ENCODE measurements around the gene MMP25. TPM values are rescaled to one million over a fixed set of nuclear protein-coding genes. Genes with fewer than 3 reads are reported as not detected.

The MMP25 gene
- total RNA-seq, 1 donor from 2014 or later, result 0.19 TPM

- H3K9me3 Mint-ChIP-seq (ENCODE audit: low read depth), result no peaks in the 10 kb centered on the region
- peak overlapping the region; percentile 74 for H3K27ac Mint-ChIP-seq
- peak; percentile 95 for DNase-seq (ENCODE audit: low spot score, unreplicated experiment)
- H3K27me3 Mint-ChIP-seq, result no peaks in the 10 kb centered on the region
- peaks cover 28% of the 10 kb centered on the region for H3K4me1 Mint-ChIP-seq (ENCODE audit: low read depth)
- TF ChIP-seq, protein P1, sequence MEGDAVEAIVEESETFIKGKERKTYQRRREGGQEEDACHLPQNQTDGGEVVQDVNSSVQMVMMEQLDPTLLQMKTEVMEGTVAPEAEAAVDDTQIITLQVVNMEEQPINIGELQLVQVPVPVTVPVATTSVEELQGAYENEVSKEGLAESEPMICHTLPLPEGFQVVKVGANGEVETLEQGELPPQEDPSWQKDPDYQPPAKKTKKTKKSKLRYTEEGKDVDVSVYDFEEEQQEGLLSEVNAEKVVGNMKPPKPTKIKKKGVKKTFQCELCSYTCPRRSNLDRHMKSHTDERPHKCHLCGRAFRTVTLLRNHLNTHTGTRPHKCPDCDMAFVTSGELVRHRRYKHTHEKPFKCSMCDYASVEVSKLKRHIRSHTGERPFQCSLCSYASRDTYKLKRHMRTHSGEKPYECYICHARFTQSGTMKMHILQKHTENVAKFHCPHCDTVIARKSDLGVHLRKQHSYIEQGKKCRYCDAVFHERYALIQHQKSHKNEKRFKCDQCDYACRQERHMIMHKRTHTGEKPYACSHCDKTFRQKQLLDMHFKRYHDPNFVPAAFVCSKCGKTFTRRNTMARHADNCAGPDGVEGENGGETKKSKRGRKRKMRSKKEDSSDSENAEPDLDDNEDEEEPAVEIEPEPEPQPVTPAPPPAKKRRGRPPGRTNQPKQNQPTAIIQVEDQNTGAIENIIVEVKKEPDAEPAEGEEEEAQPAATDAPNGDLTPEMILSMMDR (IDR thresholded peaks at IDR 0.05; ENCODE audit: unreplicated experiment), result peak; percentile 49
- H3K36me3 Mint-ChIP-seq (ENCODE audit: insufficient read depth), result peaks cover 1% of the 10 kb centered on the region
- H3K4me3 Mint-ChIP-seq (ENCODE audit: low read depth), result peak overlapping the region; percentile 67
Observed at GRCh38 chr16:3003582-3004270, 42.6 kb upstream of the MMP25 start.

GRCh38 chr16:3004319-3004718 lies 42.0 kb upstream of the MMP25 start:
- no peaks in the 10 kb centered on the region for H3K9me3 Mint-ChIP-seq (ENCODE audit: low read depth)
- peak overlapping the region; percentile 83 for H3K4me3 Mint-ChIP-seq (ENCODE audit: low read depth)
- H3K27me3 Mint-ChIP-seq, result no peaks in the 10 kb centered on the region
- H3K27ac Mint-ChIP-seq, result no peak overlapping the region
- DNase-seq (ENCODE audit: low spot score, unreplicated experiment), result no peak
- peaks cover 1% of the 10 kb centered on the region for H3K36me3 Mint-ChIP-seq (ENCODE audit: insufficient read depth)
- TF ChIP-seq, protein P1 (IDR thresholded peaks at IDR 0.05; ENCODE audit: unreplicated experiment), result no peak
- H3K4me1 Mint-ChIP-seq (ENCODE audit: low read depth), result peaks cover 32% of the 10 kb centered on the region

- peak overlapping the region; percentile 83 for H3K4me3 Mint-ChIP-seq (ENCODE audit: low read depth)
- no peak for DNase-seq (ENCODE audit: low spot score, unreplicated experiment)
- H3K4me1 Mint-ChIP-seq (ENCODE audit: low read depth), result peaks cover 36% of the 10 kb centered on the region
- H3K27me3 Mint-ChIP-seq, result no peaks in the 10 kb centered on the region
- H3K27ac Mint-ChIP-seq, result peak overlapping the region; percentile 98
- peaks cover 1% of the 10 kb centered on the region for H3K36me3 Mint-ChIP-seq (ENCODE audit: insufficient read depth)
- H3K9me3 Mint-ChIP-seq (ENCODE audit: low read depth), result no peaks in the 10 kb centered on the region
- TF ChIP-seq, protein P1 (IDR thresholded peaks at IDR 0.05; ENCODE audit: unreplicated experiment), result no peak
Observed at GRCh38 chr16:3004781-3005284, 41.5 kb upstream of the MMP25 start.

DNA sequence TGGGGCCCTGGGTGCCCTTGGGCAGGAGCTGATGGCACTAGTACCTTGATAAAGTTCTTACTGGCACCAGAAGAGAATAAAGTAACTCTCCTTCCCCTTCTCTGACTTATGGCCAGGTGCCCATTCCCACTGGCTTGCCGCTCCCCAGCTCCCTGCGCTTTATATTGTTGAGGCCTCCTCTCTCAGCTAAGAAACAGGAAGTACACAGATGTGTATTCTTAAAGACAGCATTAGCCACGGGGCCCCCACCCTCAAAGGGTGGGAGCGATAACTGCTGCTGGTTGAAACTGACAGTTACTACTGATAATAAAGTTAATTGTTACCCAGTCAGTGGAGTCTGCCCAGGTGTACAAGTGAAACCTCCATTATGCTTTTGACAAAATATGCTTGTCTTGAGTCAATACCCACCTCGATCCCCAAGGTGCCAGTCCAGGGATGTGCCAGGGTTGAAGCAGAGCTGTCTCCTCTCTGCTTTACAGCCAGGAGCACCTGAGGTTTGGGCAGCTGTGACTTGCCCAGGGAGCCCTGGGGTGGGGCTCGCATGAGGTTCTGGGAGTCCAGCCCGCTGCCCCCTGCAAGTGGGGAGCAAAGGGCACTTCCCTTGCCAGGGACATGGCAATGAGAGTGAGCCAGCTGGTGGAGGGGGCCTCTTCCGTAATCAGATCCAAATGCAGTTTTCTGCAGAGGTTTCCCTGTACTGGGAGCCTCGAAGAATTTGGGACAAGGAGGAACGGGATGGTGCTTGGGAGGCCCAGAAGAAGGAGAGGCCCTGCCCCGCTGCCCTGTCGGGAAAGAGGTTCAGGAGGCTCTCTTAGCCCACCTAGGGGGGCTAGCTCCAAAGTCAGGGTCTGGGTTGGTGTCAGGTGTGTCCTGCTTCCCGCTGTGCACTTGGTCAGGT lies 39.1 kb upstream of the MMP25 start:
- Mint-ChIP-seq H3K4me1 (ENCODE audit: low read depth) (peaks cover 43% of the 10 kb centered on the region), H3K36me3 (ENCODE audit: insufficient read depth) (no peaks in the 10 kb centered on the region), H3K4me3 (ENCODE audit: low read depth) (peak overlapping the region; percentile 59), H3K27ac (peak overlapping the region; percentile 97), H3K9me3 (ENCODE audit: low read depth) (no peaks in the 10 kb centered on the region), H3K27me3 (no peaks in the 10 kb centered on the region)
- no peak for DNase-seq (ENCODE audit: low spot score, unreplicated experiment)
- TF ChIP-seq, protein P1 (IDR thresholded peaks at IDR 0.05; ENCODE audit: unreplicated experiment), result no peak

DNA sequence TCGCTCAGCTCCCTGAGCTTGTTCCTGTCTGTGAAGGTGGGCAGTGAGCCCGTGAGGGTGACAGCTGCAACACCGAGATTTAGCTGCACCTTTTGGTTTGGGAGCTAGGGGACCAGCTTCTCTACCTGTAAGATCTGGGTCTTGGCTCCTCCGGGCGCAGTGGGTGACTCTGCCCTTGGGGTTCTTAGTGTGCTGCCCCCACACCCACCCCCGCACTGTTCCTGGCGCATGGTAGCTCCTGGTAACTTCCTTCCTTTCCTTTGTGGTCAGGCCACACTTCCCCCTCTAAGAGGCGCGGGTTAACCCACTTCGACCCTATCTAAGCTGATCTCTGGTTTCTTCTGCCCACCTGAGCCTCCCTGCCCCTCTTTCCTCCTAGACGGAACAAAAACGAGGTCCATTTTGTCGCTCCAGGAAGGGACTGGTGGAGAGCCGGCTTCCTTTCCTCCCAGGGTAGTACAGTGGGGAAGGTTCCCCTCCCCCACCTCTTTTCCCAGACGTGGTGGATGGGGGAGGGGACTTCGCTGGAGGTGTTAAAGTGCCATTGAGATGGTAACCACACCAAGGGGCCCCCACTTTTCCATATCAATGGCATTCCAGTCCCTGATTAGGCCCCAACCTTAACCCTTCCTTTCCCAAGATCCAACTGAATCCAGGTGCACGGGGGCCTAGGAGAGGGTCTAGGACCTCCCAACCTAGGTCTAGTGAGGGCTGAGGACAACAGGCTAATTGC lies 38.2 kb upstream of the MMP25 start:
- Mint-ChIP-seq H3K9me3 (ENCODE audit: low read depth) (no peaks in the 10 kb centered on the region), H3K27me3 (no peaks in the 10 kb centered on the region), H3K4me3 (ENCODE audit: low read depth) (peak overlapping the region; percentile 59), H3K27ac (peak overlapping the region; percentile 97), H3K36me3 (ENCODE audit: insufficient read depth) (no peaks in the 10 kb centered on the region), H3K4me1 (ENCODE audit: low read depth) (peaks cover 49% of the 10 kb centered on the region)
- DNase-seq (ENCODE audit: low spot score, unreplicated experiment), result no peak
- TF ChIP-seq, protein P1 (IDR thresholded peaks at IDR 0.05; ENCODE audit: unreplicated experiment), result no peak

All from progenitor cell of endocrine pancreas (in vitro differentiated cells).